ENCODE data around the gene GATAD2B.

GATAD2B gene

DNA sequence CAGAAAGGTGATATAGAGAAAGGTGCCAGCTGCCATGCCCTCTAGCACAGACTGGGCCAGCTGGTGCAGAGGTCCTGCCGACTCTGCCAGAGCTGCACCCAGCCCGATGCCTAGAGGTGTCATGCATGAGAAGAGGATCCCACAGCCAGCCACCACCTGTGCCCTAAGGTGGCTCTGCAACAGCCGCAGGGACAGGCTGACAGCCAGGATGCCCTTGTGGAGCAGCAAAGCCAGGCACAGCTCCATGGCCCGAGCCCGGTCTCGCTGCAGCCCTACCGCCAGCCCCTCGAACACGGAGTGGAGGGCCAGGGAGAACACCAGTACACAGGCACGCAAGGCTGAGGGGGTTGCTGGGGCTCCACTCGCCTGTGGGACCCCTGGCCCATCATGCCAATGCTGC, 37.4 kb upstream of the GATAD2B start:
- peaks cover 8% of the 10 kb centered on the region for H3K4me1 ChIP-seq
- TF ChIP-seq, protein P1, sequence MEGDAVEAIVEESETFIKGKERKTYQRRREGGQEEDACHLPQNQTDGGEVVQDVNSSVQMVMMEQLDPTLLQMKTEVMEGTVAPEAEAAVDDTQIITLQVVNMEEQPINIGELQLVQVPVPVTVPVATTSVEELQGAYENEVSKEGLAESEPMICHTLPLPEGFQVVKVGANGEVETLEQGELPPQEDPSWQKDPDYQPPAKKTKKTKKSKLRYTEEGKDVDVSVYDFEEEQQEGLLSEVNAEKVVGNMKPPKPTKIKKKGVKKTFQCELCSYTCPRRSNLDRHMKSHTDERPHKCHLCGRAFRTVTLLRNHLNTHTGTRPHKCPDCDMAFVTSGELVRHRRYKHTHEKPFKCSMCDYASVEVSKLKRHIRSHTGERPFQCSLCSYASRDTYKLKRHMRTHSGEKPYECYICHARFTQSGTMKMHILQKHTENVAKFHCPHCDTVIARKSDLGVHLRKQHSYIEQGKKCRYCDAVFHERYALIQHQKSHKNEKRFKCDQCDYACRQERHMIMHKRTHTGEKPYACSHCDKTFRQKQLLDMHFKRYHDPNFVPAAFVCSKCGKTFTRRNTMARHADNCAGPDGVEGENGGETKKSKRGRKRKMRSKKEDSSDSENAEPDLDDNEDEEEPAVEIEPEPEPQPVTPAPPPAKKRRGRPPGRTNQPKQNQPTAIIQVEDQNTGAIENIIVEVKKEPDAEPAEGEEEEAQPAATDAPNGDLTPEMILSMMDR (IDR thresholded peaks at IDR 0.05; ENCODE audit: low read depth, low read length) = no peak

DNA sequence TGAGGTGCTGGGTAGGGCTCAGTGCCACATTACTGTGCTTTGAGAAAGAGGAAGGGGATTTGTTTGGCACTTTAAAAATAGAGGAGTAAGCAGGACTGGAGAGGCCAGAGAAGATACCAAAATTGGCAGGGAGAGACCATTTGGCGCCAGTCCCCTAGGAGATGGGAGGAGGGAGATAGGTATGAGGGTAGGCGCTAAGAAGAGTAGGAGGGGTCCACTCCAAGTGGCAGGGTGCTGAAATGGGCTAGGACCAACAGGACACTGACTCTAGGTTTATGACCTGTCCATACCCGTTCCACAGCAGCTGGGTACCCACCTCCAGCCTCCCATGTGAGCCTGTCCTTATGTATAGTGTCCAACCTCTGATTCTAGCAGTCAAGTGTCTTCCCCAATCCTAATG, 36.7 kb upstream of the GATAD2B start:
- no peaks in the 10 kb centered on the region for H3K27me3 ChIP-seq
- H3K4me1 ChIP-seq = peaks cover 8% of the 10 kb centered on the region
- TF ChIP-seq, protein P1 (IDR thresholded peaks at IDR 0.05; ENCODE audit: low read depth, low read length) = no peak
- H3K9me3 ChIP-seq = no peaks in the 10 kb centered on the region
- no peak overlapping the region for H3K4me3 ChIP-seq (ENCODE audit: low read depth, low read length)
- no peak for DNase-seq
- peaks cover 3% of the 10 kb centered on the region for H3K36me3 ChIP-seq

More for the DNA sequence above, 37.4 kb upstream of the GATAD2B start:
- H3K36me3 ChIP-seq = peaks cover 3% of the 10 kb centered on the region
- DNase-seq = no peak
- no peak overlapping the region for H3K4me3 ChIP-seq (ENCODE audit: low read depth, low read length)
- H3K27me3 ChIP-seq = no peaks in the 10 kb centered on the region
- H3K9me3 ChIP-seq = no peaks in the 10 kb centered on the region

DNA sequence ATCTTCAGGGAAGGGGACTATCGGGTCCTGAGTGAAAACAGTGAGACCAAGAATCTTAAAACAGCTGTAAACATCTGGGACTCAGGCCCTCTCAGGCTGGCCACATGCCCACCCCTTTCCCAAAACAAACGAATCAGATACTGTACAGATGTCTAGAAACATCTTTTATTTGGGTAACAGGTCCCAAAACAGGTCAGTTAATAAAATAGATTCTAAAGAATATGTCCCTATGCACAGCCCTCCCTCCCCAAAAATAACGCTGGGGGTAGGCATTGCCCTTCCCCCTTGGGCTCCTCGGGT, 36.1 kb upstream of the GATAD2B start:
- TF ChIP-seq, protein P1 (IDR thresholded peaks at IDR 0.05; ENCODE audit: low read depth, low read length) = no peak
- peaks cover 8% of the 10 kb centered on the region for H3K4me1 ChIP-seq
- H3K27me3 ChIP-seq = no peaks in the 10 kb centered on the region
- H3K9me3 ChIP-seq = no peaks in the 10 kb centered on the region
- H3K36me3 ChIP-seq = peaks cover 3% of the 10 kb centered on the region
- H3K4me3 ChIP-seq (ENCODE audit: low read depth, low read length) = peak overlapping the region; percentile 92
- DNase-seq = no peak

DNA sequence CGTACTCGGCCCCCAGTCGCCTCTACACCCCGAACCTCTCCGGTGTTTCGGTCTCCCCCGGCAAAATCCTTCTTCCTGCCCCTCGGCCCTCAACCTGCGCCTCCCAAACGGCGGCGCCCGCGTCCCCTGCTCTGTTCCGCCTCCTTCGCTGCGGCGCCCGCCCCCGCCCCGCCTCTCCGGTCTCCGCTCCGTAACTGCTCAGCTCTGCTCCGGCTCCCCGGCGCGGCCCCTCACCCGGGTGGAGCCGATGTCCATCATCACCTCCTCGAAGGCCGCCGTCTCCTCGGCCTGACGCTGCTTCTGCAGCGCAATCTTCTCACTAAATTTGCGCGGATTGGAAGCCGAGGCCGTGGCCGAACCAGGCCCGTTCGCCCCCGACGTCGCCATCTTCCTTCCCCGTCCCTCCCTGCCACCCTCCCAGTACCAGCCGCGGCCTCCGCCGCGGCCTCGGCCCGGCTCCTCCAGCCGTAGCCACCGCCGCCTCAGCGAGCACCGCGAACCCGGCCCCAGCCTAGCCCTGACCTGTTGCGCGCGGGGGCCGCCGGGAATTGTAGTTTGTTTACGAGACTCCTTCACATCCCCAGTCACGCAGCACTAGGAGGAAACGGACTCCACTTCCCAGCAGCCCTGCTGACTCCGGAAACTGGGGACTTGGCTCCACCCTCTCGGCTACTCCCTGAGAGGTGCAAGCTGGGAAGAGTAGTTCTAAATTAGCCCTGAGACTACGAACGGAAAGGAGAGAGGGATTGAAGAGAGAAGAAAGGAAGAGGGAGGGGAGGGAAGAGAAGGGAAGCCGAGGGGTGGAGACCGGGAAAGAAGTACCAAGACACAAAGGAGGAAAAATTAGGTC, 35.6 kb upstream of the GATAD2B start, which contains the start of gene CRTC2:
Gene CRTC2, minus strand, starts transcription at position 502 of the 850 bp plus-strand sequence. Its CDS starts 115 bp downstream, at position 387.
- peaks cover 3% of the 10 kb centered on the region for H3K36me3 ChIP-seq
- TF ChIP-seq, protein P1 (IDR thresholded peaks at IDR 0.05; ENCODE audit: low read depth, low read length) = no peak

GRCh38 chr1:153957744-153958110, 35.0 kb upstream of the GATAD2B start:
- H3K27me3 ChIP-seq = no peaks in the 10 kb centered on the region
- TF ChIP-seq, protein P1 (IDR thresholded peaks at IDR 0.05; ENCODE audit: low read depth, low read length) = no peak
- no peaks in the 10 kb centered on the region for H3K9me3 ChIP-seq
- no peak for DNase-seq
- H3K4me1 ChIP-seq = peaks cover 8% of the 10 kb centered on the region
- H3K4me3 ChIP-seq (ENCODE audit: low read depth, low read length) = peak overlapping the region; percentile 92
- H3K36me3 ChIP-seq = peaks cover 4% of the 10 kb centered on the region

More for the DNA sequence above, 35.6 kb upstream of the GATAD2B start, which contains the start of gene CRTC2:
- H3K27me3 ChIP-seq = no peaks in the 10 kb centered on the region
- DNase-seq = peak; percentile 99
- peaks cover 8% of the 10 kb centered on the region for H3K4me1 ChIP-seq
- H3K9me3 ChIP-seq = no peaks in the 10 kb centered on the region
- H3K4me3 ChIP-seq (ENCODE audit: low read depth, low read length) = peak within 1 kb of the TSS; percentile 92
